IPS-18a (cell line): ENCODE data around the gene HACD4.

ENCODE experiments used
- H3K27ac ChIP-seq: one replicate; pipeline ENCODE4 v1.5.1; 2013; ENCODE audit warnings: low read length
- H3K27me3 ChIP-seq: one replicate; pipeline ENCODE4 v1.6.1; 2013; ENCODE audit warnings: mild to moderate bottlenecking, low read length; ENCODE audit not compliant: control insufficient read depth, insufficient read depth
- H3K36me3 ChIP-seq: one replicate; pipeline ENCODE4 v1.6.1; 2013; ENCODE audit warnings: low read depth, low read length; ENCODE audit not compliant: control insufficient read depth
- H3K4me1 ChIP-seq: one replicate; pipeline ENCODE4 v1.6.1; 2013; ENCODE audit warnings: low read depth, low read length; ENCODE audit not compliant: control insufficient read depth
- H3K4me3 ChIP-seq: one replicate; pipeline ENCODE4 v1.5.1; 2013; ENCODE audit warnings: low read length
- H3K9ac ChIP-seq: one replicate; pipeline ENCODE4 v1.6.1; 2013; ENCODE audit warnings: mild to moderate bottlenecking, low read length, moderate library complexity
- H3K9me3 ChIP-seq: one replicate; pipeline ENCODE4 v1.6.1; 2013; ENCODE audit warnings: low read depth, low read length; ENCODE audit not compliant: control insufficient read depth

HACD4 gene

GRCh38 chr9:21043841-21044240, 12.4 kb upstream of the HACD4 start:
- Histone ChIP-seq H3K9me3 (no peaks in the 10 kb centered on the region), H3K27ac (no peak overlapping the region), H3K9ac (no peak overlapping the region), H3K4me3 (no peak overlapping the region), H3K27me3 (no peaks in the 10 kb centered on the region), H3K36me3 (no peaks in the 10 kb centered on the region), H3K4me1 (no peaks in the 10 kb centered on the region)

GRCh38 chr9:21042466-21042865, 11.0 kb upstream of the HACD4 start:
- Histone ChIP-seq H3K27me3 (no peaks in the 10 kb centered on the region), H3K4me3 (no peak overlapping the region), H3K27ac (no peak overlapping the region), H3K9me3 (no peaks in the 10 kb centered on the region), H3K36me3 (no peaks in the 10 kb centered on the region), H3K4me1 (peaks cover under 1% of the 10 kb centered on the region), H3K9ac (no peak overlapping the region)

GRCh38 chr9:21039302-21039701, 7.9 kb upstream of the HACD4 start:
- H3K4me3 ChIP-seq: no peak overlapping the region
- no peak overlapping the region for H3K27ac ChIP-seq
- H3K4me1 ChIP-seq: peaks cover 11% of the 10 kb centered on the region
- H3K27me3 ChIP-seq: no peaks in the 10 kb centered on the region
- no peaks in the 10 kb centered on the region for H3K36me3 ChIP-seq
- no peak overlapping the region for H3K9ac ChIP-seq
- no peaks in the 10 kb centered on the region for H3K9me3 ChIP-seq

- Histone ChIP-seq H3K4me3 (no peak overlapping the region), H3K4me1 (peaks cover 11% of the 10 kb centered on the region), H3K27me3 (peaks cover 8% of the 10 kb centered on the region), H3K9me3 (no peaks in the 10 kb centered on the region), H3K9ac (no peak overlapping the region), H3K36me3 (no peaks in the 10 kb centered on the region), H3K27ac (no peak overlapping the region)
Measured at GRCh38 chr9:21037278-21037677, 5.8 kb upstream of the HACD4 start.

DNA sequence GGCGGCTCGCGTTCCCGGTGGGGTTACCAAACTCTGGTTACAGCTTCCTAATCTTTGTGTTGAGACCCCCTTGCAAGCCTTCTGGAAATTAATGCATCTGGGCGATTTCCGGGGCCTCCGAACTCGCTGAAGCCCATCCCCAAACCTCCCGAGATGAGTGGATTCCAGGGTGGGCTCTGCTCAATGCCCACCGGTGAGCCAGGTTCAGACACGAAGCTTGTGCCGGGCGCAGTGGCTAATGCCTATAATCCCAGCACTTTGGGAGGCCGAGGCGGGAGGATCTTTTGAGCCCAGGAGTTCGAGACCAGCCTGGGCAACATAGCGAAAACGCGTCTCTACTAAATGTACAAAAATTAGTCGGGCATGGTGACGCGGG, 356 bp upstream of the HACD4 start:
- Histone ChIP-seq H3K9me3 (no peaks in the 10 kb centered on the region), H3K27ac (no peak overlapping the region), H3K4me1 (peaks cover 13% of the 10 kb centered on the region), H3K36me3 (no peaks in the 10 kb centered on the region), H3K9ac (peak overlapping the region; percentile 11), H3K27me3 (peaks cover 12% of the 10 kb centered on the region), H3K4me3 (peak overlapping the region; percentile 57)

DNA sequence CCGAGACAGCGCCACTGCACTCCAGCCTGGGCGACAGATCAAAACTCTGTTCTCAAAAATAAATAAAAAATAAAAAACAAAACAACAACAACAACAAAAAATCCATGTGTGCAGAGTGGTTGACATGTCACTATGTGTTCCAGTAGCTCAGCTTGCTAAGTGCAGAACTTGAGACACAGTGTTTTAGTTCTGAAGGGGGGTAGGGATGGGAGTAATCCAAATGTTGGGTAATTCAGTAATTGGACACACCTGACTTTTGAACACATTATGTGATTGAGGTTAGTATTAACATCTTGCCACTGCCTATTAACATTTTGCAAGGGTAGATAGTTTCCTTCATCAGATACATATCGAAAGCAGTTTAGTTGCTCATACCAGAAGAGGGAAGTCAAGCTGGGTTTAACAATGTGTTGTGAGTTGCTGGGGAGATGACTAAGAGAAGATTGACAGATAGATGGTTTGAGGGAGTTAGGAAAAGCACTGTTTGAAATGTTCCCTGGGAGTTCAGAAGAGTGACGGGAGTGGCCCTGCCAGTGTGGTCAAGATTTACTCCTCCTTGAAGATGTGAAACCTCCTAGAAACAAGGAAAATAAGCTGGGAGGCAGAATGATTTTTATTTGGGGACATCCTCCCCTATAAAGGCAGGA, 928 bp downstream of the HACD4 start:
- Histone ChIP-seq H3K4me1 (peaks cover 9% of the 10 kb centered on the region), H3K9ac (no peak overlapping the region), H3K27me3 (peaks cover 12% of the 10 kb centered on the region), H3K9me3 (no peaks in the 10 kb centered on the region), H3K36me3 (no peaks in the 10 kb centered on the region), H3K4me3 (peak overlapping the region; percentile 57), H3K27ac (no peak overlapping the region)

DNA sequence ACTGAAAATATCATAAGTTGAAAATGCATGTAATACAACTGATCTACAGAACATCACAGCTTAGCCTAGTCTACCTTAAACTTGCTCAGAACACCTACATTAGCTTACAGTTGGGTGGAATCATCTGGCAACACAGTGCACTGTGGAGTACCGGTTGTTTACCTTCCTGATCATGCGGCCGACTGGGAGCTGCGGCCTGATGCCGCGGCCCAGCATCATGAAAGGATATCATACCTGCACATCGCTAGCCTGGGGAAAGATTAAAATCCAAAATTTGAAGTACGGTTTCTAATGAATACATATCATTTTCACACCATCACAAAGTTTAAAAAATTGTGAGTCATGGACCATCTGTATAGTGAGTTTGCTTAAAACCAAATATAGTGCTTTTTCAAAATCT, 1.8 kb downstream of the HACD4 start:
- peaks cover 12% of the 10 kb centered on the region for H3K27me3 ChIP-seq
- H3K4me1 ChIP-seq: peaks cover 9% of the 10 kb centered on the region
- no peak overlapping the region for H3K9ac ChIP-seq
- H3K27ac ChIP-seq: no peak overlapping the region
- H3K9me3 ChIP-seq: no peaks in the 10 kb centered on the region
- H3K4me3 ChIP-seq: no peak overlapping the region
- no peaks in the 10 kb centered on the region for H3K36me3 ChIP-seq

- no peak overlapping the region for H3K9ac ChIP-seq
Measured at GRCh38 chr9:21028466-21028865, 3.0 kb downstream of the HACD4 start.

GRCh38 chr9:21027295-21027694, 4.1 kb downstream of the HACD4 start:
- Histone ChIP-seq H3K4me3 (no peak overlapping the region), H3K4me1 (peaks cover 9% of the 10 kb centered on the region)

More at GRCh38 chr9:21028466-21028865, 3.0 kb downstream of the HACD4 start:
- H3K9me3 ChIP-seq: no peaks in the 10 kb centered on the region
- H3K36me3 ChIP-seq: no peaks in the 10 kb centered on the region
- H3K4me3 ChIP-seq: no peak overlapping the region
- peaks cover 12% of the 10 kb centered on the region for H3K27me3 ChIP-seq
- H3K4me1 ChIP-seq: peaks cover 9% of the 10 kb centered on the region
- no peak overlapping the region for H3K27ac ChIP-seq

DNA sequence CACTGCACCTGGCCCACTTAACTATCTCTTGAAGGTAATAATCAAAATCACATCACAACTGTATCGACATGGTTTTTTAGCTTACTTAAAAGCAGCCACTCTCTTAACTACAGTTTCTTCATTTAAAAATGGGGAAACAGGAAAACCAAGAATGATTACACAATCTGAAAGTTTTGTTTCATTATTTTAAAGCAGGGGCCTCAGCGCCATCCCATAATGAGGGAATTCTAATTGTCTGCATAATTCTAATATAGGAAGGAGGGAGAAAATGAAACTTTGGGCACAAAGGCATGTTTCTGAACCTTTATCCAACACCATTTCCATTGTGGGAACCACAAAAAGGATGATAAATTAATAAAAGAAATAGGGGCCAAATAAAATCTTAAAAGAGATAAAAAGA, 7.6 kb downstream of the HACD4 start:
- no peak overlapping the region for H3K4me3 ChIP-seq
- H3K36me3 ChIP-seq: no peaks in the 10 kb centered on the region
- no peaks in the 10 kb centered on the region for H3K27me3 ChIP-seq
- no peaks in the 10 kb centered on the region for H3K9me3 ChIP-seq
- no peaks in the 10 kb centered on the region for H3K4me1 ChIP-seq
- H3K9ac ChIP-seq: no peak overlapping the region
- H3K27ac ChIP-seq: no peak overlapping the region

More at GRCh38 chr9:21027295-21027694, 4.1 kb downstream of the HACD4 start:
- Histone ChIP-seq H3K27me3 (peaks cover 4% of the 10 kb centered on the region), H3K36me3 (no peaks in the 10 kb centered on the region), H3K27ac (no peak overlapping the region), H3K9ac (no peak overlapping the region), H3K9me3 (no peaks in the 10 kb centered on the region)

DNA sequence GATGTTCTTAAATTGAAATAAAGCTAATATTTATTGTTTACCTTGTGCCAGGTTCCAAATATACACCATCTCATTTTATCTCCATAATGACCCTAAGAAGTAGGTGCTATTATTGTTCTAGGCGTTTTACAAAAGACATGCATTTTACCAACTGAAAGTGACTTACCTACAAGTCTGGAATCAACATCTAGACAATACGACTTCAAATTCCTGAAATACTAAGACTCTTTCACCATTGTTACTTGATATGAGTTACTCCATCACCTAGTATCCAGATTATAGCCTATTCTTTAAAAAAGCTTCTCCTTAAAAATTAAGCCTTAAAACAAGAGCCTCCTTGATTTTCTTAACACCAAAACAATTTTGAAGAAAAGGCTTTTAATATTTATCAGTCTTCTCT, 13.3 kb downstream of the HACD4 start:
- Histone ChIP-seq H3K27ac (no peak overlapping the region), H3K36me3 (no peaks in the 10 kb centered on the region), H3K27me3 (no peaks in the 10 kb centered on the region), H3K9me3 (no peaks in the 10 kb centered on the region), H3K9ac (no peak overlapping the region), H3K4me1 (peaks cover 19% of the 10 kb centered on the region), H3K4me3 (no peak overlapping the region)

GRCh38 chr9:21016701-21017491, 14.5 kb downstream of the HACD4 start:
- Histone ChIP-seq H3K9ac (no peak overlapping the region), H3K27me3 (no peaks in the 10 kb centered on the region), H3K4me1 (peaks cover 19% of the 10 kb centered on the region), H3K36me3 (no peaks in the 10 kb centered on the region), H3K27ac (no peak overlapping the region), H3K4me3 (no peak overlapping the region), H3K9me3 (no peaks in the 10 kb centered on the region)
